Suprapubic skin (tissue), 3 donors: ENCODE measurements around the gene DNAAF1.
"Not testable (repeated sequence)": the region's sequence is repeated elsewhere in the genome, so short reads cannot be mapped to it uniquely, and the experiment has no call there.

ENCODE experiments used
- POLR2A ChIP-seq, 2 donors: fragments of 450-650 bp; IDR thresholded peaks; one replicate each; pipeline ENCODE4 v1.6.1; 2017; ENCODE audit warnings: antibody characterized with exemption in 2 of 2, mild to moderate bottlenecking in 2 of 2, moderate library complexity in 2 of 2
- TF ChIP-seq, protein P1 (sequence below), 2 donors: fragments of 200-600 bp in 1 of 2; fragments of 450-650 bp in 1 of 2; sonication (generic) in 1 of 2; IDR thresholded peaks; one replicate each; pipeline ENCODE4 v1.5.1; 2016 to 2019; ENCODE audit warnings: antibody characterized with exemption in 2 of 2, mild to moderate bottlenecking in 1 of 2, moderate library complexity in 1 of 2

DNA sequence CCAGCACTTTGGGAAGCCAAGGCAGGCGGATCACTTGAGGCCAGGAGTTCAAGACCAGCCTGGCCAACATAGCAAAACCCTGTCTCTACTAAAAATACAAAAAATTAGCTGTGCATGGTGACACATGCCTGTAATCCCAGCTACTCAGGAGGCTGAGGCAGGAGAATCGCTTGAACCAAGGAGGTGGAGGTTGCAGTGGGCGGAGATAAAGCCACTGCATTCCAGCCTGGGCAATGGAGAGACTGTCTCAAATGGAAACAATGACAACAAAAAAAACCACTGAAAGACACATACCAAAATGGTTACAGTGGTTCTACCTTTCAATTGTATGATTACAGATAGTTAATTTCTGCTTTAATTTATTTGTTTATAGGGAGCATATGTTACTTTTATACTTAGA, 33.2 kb upstream of the DNAAF1 start:
- TF ChIP-seq, protein P1, sequence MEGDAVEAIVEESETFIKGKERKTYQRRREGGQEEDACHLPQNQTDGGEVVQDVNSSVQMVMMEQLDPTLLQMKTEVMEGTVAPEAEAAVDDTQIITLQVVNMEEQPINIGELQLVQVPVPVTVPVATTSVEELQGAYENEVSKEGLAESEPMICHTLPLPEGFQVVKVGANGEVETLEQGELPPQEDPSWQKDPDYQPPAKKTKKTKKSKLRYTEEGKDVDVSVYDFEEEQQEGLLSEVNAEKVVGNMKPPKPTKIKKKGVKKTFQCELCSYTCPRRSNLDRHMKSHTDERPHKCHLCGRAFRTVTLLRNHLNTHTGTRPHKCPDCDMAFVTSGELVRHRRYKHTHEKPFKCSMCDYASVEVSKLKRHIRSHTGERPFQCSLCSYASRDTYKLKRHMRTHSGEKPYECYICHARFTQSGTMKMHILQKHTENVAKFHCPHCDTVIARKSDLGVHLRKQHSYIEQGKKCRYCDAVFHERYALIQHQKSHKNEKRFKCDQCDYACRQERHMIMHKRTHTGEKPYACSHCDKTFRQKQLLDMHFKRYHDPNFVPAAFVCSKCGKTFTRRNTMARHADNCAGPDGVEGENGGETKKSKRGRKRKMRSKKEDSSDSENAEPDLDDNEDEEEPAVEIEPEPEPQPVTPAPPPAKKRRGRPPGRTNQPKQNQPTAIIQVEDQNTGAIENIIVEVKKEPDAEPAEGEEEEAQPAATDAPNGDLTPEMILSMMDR (IDR thresholded peaks at IDR 0.05), result not testable (repeated sequence)
- not testable (repeated sequence) for TF ChIP-seq POLR2A (IDR thresholded peaks at IDR 0.05)
